Measurements from ENCODE around the gene LYSMD2.

Gene LYSMD2

DNA sequence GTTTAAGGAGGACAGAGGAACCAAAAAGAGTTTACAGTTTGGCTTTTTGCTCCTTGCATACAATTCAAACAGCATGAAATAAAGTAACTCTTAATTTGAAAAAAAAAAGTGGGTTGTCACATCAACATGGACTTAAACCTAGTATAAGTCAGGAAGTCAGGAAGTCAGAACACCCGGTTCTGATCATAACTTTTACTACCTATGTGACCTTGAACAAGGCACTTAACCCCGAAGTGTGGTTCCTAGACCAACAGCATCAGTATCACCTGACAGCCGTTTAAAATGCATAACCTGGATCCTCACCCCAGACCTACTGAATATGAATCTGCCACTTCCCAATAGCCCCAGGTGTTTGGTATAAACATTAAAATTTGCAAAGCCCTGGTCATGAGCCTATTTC is 18.7 kb downstream of the LYSMD2 start:
- DNase-seq = no peak

GRCh38 chr15:51718219-51718618 is 19.2 kb downstream of the LYSMD2 start:
- DNase-seq = no peak

DNA sequence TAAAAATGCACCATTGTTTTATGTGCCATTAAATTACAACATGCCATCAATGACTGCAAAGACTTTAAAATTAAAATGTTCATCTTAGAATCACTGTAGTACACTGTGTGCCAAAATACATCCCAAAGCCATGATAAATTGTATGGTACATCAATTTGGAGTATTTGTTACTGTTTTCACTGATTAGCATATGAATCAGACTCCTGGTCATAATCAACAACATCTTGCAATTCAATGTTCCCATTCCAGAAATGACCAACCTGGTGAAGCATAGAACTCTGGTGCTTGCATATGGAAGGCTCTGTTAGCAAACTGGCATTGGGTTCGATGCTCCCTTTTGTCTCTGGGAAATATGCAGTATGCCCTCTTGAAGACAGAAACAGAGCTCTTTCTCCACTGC is 22.5 kb downstream of the LYSMD2 start:
- no peak for DNase-seq

GRCh38 chr15:51714162-51714561 is 23.3 kb downstream of the LYSMD2 start:
- DNase-seq = no peak

DNA sequence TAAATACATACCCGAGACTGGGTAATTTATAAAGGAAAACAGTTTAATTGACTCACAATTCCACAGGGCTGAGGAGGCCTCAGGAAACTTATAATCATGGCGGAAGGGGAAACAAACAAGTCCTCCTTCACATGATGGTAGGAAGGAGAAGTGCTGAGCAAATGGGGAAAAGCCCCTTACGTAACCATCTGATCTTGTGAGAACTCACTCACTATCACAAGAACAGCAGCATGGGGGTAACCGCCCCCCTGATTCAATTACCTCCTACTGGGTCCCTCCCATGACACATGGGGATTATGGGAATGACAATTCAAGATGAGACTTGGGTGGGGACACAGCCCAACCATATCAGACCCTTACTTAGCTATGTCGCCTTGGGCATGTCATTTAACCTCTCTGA is 28.4 kb downstream of the LYSMD2 start:
- DNase-seq = no peak

DNA sequence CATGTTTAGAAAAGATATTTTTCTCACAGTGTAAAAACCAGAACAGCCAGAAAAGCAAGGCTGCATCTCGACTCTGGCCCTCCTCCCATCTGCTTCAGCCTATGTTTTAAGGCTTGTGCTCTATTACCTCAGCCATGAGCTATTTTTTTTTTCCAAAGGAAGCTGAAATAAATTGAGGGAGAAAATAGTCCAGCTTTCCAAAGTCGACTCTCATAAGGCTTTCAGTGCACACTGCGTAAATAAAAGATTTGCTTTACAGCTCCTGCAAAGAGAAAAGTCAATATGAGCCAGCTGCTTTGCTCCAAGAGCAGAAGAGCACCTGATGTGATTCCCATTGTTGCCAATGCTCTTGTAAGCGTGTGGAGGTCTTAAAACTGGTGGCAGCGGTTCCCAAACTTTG is 29.4 kb downstream of the LYSMD2 start:
- DNase-seq = no peak

GRCh38 chr15:51706926-51707608 is 30.4 kb downstream of the LYSMD2 start:
- DNase-seq = no peak

DNA sequence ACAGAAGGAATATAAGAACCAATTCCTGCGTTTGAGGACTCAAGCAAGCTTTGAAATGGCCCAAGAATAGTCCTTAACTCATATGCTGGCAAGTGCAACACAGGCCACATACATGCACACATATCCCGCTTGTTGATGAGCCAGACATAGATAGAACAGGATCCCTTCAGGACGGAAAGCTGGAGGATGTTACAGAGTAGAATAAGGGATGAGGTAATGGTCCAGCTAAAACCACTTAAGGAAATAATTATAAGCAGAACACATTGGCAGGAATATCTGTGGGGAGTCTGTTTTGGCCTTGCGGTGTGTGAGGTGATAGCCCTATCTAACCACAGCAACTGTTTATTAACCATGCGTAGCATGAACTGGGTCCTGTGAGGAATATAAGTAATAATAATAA is 31.2 kb downstream of the LYSMD2 start:
- DNase-seq = no peak

DNA sequence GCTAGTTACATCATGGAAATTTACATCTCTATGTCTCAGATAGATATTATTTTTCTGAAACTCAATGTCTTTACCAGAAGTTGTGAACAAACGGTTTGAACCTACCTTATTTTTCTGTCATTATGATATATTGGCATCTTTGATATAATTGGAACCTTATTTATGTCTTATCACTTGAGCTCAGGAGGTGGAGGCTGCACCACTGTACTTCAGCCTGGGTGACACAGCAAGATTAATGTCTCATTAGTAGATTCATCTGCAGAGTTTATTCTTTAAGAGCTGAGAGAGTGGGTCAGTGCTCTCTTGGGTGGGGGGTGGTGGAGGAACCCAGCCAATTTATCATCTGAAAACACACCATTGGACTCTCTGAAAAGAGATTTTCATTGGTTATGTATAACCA is 34.7 kb downstream of the LYSMD2 start:
- no peak for DNase-seq

- no peak for DNase-seq
Observed at GRCh38 chr15:51699373-51699772, 38.1 kb downstream of the LYSMD2 start.

- DNase-seq = no peak
Observed at GRCh38 chr15:51697163-51697562, 40.3 kb downstream of the LYSMD2 start.

- no peak for DNase-seq
Observed at GRCh38 chr15:51696566-51696965, 40.9 kb downstream of the LYSMD2 start.

DNA sequence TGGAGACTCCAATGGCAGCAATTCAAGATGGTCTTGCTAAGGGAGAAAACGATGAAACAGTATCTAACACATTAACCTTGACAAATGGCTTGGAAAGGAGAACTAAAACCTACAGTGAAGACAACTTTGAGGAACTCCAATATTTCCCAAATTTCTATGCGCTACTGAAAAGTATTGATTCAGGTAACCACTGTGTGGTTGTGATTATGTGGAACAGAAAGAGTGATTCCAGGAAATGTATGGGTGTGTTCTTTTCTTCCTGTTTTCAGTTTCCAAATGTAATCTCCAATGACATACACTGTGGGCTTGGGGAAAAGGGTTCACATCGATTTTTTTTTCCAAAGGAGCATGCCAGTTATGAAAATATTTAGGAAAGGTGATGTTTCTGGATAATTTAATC is 45.3 kb downstream of the LYSMD2 start:
- no peak for DNase-seq

DNA sequence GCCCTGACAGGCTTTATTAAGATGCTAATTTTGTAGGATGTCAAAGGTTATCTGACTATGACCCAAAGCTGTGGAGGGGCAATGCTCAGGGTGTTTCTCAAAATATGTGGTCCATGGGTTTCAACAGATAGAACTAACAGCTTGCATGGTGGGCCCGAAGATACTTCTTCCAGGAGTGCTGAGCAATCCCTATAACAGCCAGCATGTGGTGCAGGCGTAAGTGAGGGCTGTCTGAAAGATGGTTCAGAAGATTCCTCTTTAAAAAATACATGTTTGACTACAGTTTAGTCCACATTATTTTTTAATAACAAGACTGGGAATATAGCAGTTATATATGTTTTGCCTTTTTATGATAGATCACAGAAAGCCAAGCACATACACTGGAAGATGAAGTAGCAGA is 48.6 kb downstream of the LYSMD2 start:
- DNase-seq = no peak

- DNase-seq = no peak
Observed at GRCh38 chr15:51687565-51687964, 49.9 kb downstream of the LYSMD2 start.

DNA sequence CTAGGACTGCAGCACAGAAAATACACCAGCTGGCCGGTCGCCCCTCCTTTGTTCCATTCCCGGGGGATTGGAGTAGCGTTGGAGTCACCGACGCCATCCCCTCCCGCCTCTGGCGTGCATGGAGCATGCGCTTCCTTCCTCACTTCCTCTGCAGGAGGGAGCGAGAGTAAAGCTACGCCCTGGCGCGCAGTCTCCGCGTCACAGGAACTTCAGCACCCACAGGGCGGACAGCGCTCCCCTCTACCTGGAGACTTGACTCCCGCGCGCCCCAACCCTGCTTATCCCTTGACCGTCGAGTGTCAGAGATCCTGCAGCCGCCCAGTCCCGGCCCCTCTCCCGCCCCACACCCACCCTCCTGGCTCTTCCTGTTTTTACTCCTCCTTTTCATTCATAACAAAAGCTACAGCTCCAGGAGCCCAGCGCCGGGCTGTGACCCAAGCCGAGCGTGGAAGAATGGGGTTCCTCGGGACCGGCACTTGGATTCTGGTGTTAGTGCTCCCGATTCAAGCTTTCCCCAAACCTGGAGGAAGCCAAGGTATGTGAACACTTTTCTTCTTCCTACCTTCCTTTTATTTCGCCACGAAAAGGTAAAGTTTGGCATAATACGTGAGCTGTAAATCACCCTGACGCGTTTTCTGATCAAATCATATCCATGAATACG is 56.0 kb downstream of the LYSMD2 start, which contains the start of gene SCG3:
TSS of gene SCG3 (plus strand) at position 201 of the 661 bp plus-strand sequence. CDS start at position 454, 253 bp downstream.
- peak; percentile 37 for DNase-seq

DNA sequence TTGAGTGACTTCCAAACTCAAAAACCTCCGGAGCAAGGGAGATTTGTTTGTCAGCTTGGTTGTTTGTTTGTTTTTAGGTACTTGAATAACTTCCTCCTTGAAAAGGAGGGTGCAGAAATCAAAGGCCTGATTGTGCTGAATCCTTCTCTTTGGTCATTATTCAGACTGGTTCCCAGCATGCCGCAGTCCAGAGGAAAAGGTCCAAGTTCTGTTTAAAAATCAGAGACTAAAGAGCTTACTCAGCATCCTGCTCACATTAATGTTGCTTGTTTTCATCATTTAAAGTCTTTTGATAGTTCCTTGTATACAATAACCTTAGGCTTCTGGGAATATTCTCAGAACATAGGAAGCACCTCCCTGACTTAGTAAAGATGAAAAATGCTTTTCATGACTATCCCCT is 57.1 kb downstream of the LYSMD2 start:
- DNase-seq = no peak

DNA sequence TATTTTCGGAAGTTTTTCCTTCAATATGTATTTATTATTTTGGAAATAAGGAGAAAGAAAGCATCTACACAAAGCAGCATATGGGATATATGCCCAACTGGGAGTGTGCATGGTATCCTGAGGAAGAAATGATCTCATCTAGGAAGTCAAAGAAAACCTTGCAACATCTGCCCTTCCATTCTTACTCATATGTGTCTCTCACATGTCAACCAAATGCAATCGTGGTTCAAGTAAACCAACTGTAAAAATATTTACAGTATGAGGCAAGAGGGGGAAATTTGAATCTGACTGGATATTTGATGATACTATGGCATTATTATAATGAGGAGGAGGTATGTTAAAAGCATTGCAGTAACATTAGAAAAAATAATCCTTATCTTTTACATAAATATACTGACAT is 59.4 kb downstream of the LYSMD2 start:
- no peak for DNase-seq

- no peak for DNase-seq
Observed at GRCh38 chr15:51677452-51677851, 60.0 kb downstream of the LYSMD2 start.

DNA sequence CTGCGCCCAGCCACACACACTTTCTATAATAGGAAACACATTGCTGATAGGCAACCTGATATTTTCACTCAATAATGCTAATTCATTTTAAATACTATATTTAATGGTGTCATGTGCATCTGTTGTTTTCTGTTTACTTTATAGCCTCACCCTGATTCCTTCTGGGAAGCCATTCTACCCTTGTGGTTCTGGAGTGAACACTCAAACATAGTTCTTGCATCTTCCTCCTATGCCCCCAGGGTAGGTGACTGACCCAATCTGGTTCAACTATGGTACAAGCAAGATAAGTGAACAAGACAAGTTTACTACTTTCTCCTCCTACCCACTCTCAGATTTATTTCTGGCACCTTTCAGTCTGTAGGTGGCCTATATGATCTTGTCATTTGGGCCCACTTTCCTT is 60.4 kb downstream of the LYSMD2 start:
- no peak for DNase-seq

- no peak for DNase-seq
Observed at GRCh38 chr15:51675234-51675633, 62.2 kb downstream of the LYSMD2 start.
